ENCODE results near the gene LHFPL2. TPM values are rescaled to one million over a fixed set of nuclear protein-coding genes. Genes with fewer than 3 reads are reported as not detected.

LHFPL2 gene
- total RNA-seq, 1 experiment from 2014 or later = 17.9 TPM

- no peak for TF ChIP-seq REST (IDR thresholded peaks at IDR 0.05; ENCODE audit: low read depth)
- no peak for TF ChIP-seq CTCF (IDR thresholded peaks at IDR 0.05 in 2 of 3, conservative IDR thresholded peaks at IDR 0.05 in 1 of 3; ENCODE audit: borderline replicate concordance in 1 of 3, insufficient read depth in 1 of 3, low read depth in 2 of 3, low read length in 2 of 3)
- TF ChIP-seq YY1 (IDR thresholded peaks at IDR 0.05; ENCODE audit: extremely low read depth, insufficient replicate concordance, low read depth, low read length) = no peak
- no peak for TF ChIP-seq ELF1 (IDR thresholded peaks at IDR 0.05; ENCODE audit: borderline replicate concordance, low read depth)
- TF ChIP-seq ZFX (IDR thresholded peaks at IDR 0.05) = no peak
- no peak for TF ChIP-seq SRF (IDR thresholded peaks at IDR 0.05; ENCODE audit: low read depth)
Measured at GRCh38 chr5:78647351-78647818, 1.2 kb downstream of the LHFPL2 start (continued).

GRCh38 chr5:78644741-78645300 lies 3.8 kb downstream of the LHFPL2 start:
- no TSS peak for BruUV-seq (replicated peaks)
- ATAC-seq = no peak
- H3K36me3 ChIP-seq (ENCODE audit: control insufficient read depth in 1 of 2, insufficient read depth in 2 of 2, low read length in 2 of 2) = 0 out of 4 replicates have a peak, but pooled peaks cover 0 to 5% of the 10 kb centered on the region in 2 experiments
- no peaks in the 10 kb centered on the region for H3K9me2 ChIP-seq (ENCODE audit: insufficient read depth)
- no peak overlapping the region for H3K4me2 ChIP-seq (ENCODE audit: low read length)
- peaks cover 33% of the 10 kb centered on the region for H3K79me2 ChIP-seq (ENCODE audit: insufficient read depth, low read length)
- POLR2A ChIA-PET = no interaction called here
- H3K4me1 ChIP-seq (ENCODE audit: control insufficient read depth in 1 of 2, insufficient read depth in 2 of 2, low read length in 2 of 2) = peaks cover 10 to 19% of the 10 kb centered on the region in 2 experiments
- no peak overlapping the region for H2AFZ ChIP-seq (ENCODE audit: low read depth, low read length, poor library complexity, severe bottlenecking)
- no peak overlapping the region for H3K27ac ChIP-seq (ENCODE audit: low read depth, low read length)
- no peaks in the 10 kb centered on the region for H3K27me3 ChIP-seq (ENCODE audit: insufficient read depth, low read length)
- H3K9ac ChIP-seq (ENCODE audit: low read length) = no peak overlapping the region
- CTCF ChIA-PET = no interaction called here
- no peaks in the 10 kb centered on the region for H4K20me1 ChIP-seq (ENCODE audit: insufficient read depth)
- RAD21 ChIA-PET (ENCODE audit: low non-redundant PET in 1 of 2, low total read pairs in 2 of 2, uncharacterized antibody in 2 of 2, unreplicated experiment in 2 of 2) = no interaction called here
- no peak overlapping the region for H3K4me3 ChIP-seq (replicated peaks in 1 of 2; ENCODE audit: low read depth in 1 of 2, low read length in 2 of 2)
- no peaks in the 10 kb centered on the region for H3K9me3 ChIP-seq (ENCODE audit: control insufficient read depth in 1 of 2, insufficient read depth in 1 of 2, low read depth in 1 of 2, low read length in 2 of 2)
- intact Hi-C loops (cut with micrococcal nuclease) = loop anchor here (5.0 to 10.0 kb wide), 2 partner anchors 150 to 242 kb away; no protein-coding TSS in a partner anchor
- DNase-seq (ENCODE audit: low read depth, low spot score) = no peak
- TF ChIP-seq ZBTB33 (IDR thresholded peaks at IDR 0.05; ENCODE audit: extremely low read depth, insufficient replicate concordance, low read length) (no peak), ELF1 (IDR thresholded peaks at IDR 0.05; ENCODE audit: borderline replicate concordance, low read depth) (no peak), TCF7L2 (IDR thresholded peaks at IDR 0.05; ENCODE audit: borderline replicate concordance, extremely low read depth, insufficient read depth, insufficient read length) (no peak), EGR1 (IDR thresholded peaks at IDR 0.05; ENCODE audit: low read depth) (no peak), ATF3 (IDR thresholded peaks at IDR 0.05) (no peak), RAD21 (IDR thresholded peaks at IDR 0.05; ENCODE audit: low read depth) (no peak), SRF (IDR thresholded peaks at IDR 0.05; ENCODE audit: low read depth) (no peak), MAX (IDR thresholded peaks at IDR 0.05) (no peak), POLR2A (IDR thresholded peaks at IDR 0.05; ENCODE audit: borderline replicate concordance, extremely low read depth, insufficient read depth, insufficient read length) (no peak), JUND (IDR thresholded peaks at IDR 0.05) (no peak)
